ENCODE measurements around the gene SMTNL1. TPM values are rescaled to one million over a fixed set of nuclear protein-coding genes. Genes with fewer than 3 reads are reported as not detected.
"Not testable (repeated sequence)": the region's sequence is repeated elsewhere in the genome, so short reads cannot be mapped to it uniquely, and the experiment has no call there.

The SMTNL1 gene
- polyA plus RNA-seq, 1 donor: 246 TPM

DNA sequence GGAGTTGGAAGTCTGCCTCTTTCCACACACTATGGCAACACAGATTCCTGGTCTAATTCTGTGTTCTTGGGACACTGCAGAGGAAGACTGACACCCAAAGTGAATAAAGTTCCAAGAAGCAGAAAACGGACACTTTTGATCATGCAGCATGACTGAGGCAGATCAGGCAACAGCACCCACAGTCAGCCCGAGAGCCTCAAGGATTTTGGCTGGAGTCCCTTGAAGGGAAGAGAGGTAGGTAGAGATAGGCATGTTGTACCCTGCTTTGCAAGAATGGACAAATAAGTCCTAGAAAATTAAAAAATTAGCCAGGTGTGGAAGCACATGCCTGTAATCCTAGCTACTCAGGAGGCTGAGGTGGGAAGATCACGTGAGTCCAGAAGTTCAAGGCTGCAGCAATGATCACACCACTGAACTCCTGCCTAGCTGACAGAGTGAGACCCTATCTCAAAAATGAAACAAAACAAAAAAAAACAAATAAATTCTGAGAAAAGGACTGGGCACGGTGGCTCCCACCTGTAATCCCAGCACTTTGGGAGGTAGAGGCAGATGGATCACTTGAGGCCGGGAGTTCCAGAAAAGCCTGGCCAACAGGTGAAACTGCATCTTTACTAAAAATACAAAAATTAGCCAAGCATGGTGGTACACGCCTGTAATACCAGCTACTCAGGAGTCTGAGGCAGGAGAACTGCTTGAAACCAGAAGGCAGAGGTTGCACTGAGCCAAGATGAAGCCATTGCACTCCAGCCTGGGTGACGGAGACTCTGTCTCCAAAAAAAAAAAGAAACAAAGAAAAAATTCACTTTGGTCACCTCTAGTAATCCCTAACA lies 28.8 kb upstream of the SMTNL1 start:
- no peak for DNase-seq (ENCODE audit: low read depth)

DNA sequence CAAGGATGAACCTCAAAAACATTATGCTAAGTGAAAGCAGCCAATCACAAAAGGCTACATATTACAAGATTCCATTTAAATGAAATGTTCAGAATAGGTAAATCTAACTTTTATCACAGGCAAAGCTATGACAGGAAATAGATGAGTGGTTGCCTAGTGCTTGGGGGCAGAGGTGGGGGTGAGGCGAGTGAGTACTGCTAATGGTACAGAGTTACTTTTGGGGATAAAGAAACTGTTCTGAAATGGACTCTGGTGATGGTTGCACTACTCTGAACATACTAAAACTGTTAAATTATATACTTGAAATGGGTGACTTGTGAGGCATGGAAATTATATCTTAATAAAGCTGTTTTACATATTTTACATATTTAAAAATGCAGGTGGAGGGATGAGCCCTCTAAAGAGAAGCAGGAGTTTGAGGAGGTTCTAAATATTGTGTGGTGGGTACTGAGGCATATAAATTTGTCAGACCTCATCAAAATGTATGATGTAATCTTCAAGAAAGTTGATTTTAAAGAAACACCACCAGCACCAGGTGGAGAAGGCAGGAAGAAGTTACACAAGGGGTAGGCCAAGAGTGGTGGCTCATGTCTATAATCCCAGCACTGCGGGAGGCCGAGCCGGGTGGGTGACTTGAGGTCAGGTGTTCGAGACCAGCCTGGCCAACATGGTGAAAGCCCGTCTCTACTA lies 25.5 kb upstream of the SMTNL1 start:
- no peak for DNase-seq (ENCODE audit: low read depth)

DNA sequence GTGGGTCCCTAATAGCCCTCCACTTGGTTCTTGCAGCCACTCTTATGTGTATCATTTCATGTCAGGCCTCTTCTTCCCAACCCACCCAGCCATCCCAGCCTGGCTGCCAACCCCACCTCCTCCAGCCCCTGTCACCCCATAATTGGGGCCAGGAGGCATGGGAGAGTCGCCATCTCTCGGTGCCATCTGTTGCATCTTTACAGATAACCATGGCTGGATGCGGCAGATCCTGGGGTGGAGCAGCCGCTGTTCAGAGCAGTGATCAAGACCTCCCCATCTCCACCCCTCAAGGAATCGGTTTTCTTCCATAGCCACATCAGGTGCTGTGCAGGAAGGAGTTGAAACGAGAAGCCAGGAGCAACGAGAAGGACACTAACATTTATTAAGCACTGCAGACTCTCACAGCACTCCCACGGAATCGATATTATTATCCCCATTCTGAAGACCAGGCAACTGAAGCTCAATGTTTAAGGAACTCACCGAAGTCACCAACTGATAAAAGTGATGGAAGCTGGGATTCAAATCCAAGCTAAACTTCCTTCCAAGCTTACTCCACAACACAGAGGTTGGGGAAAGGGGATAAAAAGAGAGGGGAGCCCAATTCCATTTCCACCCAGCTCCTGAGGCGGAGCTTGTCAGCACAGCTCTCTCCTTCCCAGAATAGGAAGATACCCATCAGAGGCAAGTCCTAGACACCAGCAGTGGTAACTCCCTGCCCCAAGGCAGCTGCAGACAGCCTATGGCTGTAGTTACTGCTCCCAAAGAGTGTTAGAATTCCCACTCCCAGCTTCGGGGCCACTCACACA lies 24.5 kb upstream of the SMTNL1 start:
- DNase-seq (ENCODE audit: low read depth): no peak

DNA sequence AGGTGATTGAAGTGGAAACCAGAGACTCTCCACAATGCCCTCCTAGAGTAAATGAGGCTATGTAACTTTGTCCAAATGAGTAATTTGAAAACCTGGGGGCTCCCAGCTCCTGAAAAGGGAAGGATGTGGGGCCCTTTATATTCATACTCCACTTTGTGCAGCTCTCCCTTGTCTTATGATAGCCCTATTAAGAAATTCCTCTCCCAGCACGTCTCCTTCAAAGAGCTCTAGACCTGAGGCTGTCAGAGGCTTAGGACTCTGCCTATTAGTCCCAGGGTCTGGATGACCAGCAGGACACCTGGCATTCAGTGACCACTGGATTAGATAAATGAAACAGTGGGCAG lies 24.0 kb upstream of the SMTNL1 start:
- DNase-seq (ENCODE audit: low read depth): no peak

DNA sequence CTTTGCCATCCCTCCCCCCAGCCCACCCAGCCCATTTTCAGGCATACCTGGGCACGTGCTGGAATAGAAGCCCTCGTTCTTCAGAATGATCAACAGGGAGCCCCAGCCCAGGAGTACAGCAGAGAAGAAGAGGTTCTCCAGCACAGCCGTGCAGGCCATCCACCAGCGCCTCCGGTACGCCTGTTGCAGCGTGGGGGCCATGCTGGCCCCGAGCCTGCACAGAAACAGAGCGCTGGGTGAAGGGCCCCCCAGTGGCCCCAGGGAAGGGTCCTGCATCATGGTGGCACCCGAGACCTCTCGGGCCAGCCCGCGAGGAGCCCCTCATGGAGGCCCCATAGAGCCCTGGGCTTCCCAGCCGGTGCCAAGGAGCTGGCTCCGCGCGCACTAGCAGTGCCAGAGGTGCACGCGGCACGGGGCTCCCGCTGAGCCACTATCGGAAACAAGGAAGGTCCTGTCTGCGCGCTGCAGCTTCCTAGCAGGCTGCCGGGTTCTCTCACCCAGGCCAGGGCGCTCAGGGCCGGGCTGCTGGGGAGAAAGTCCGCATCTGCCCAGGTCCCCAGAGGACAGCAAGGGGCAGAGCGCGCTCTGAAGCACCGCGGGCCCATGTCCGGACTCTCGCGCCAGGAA lies 23.4 kb upstream of the SMTNL1 start:
- no peak for DNase-seq (ENCODE audit: low read depth)

DNA sequence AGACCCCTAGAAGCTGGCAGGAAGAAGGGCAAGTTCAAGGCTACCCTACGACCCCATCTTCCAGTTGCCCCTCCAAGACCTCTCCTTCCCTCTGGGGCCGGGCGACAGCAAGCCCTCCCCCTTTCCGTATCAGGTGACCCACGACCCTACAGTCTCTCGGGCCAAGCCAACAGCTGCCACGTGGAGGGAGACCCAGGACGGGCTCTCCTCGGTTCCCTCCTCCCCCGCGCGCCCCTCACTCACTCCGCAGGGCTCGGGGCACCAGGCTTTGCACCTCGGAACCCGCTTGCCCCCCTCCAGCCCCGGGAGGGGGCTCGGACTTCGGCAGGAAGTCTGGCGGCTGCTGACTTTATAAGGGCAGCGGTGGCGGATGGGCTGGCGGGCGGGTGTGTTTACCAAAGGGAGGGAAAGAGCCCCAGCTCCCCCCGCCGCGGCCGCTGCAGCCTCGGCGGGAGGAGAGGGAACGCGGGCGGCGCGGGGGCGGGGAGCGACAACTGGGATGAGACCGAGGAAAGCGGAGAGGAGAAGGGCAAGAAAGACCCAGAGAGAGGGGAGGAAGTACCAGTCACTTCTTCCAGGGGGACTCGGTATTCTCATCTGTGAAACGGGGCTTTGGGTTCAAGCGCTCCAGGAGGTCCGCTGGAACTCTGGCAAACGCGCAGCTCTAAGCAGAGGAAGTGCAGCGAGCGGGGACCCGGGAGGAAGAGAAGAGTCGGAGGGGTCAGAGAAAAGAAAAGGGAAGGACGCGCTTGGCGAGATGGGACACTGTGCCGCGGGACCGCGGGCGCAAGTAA lies 22.7 kb upstream of the SMTNL1 start:
- DNase-seq (ENCODE audit: low read depth): no peak

DNA sequence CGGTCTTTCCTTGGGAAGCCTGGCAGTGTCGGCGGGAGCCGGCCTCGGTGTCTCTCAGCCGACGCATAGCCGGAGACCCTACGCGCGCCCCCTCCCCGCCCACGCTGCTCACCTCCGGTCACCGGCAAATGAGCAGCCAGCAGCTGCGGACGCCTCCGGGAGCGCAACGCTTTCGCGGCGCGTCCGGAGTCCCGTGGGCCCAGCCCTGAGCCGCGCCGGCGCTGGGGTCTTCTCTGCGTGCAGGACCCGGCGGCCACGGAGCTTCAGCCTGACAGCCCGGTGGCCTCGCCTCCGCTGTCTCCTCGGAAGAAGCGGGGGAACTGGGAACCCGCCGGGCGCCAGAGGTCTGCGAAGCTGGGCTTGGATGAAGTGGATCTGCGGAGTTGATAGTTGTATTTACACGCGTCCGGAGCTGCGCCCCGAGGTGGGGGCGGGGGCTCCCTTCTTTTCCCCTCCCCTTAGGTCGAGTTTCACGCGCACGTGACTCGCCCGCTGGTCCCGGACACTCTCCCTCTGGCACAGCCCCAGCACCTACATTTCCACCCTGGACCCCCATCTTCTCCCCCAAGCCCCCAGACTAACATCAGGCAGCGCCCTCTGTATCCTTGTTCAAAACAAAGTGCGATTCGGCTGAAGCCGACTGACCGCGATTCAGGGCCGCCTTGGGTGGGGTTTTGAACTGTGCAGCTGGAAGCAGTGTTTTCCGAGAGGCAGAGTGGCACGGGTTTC lies 21.9 kb upstream of the SMTNL1 start, which contains the start of gene SLC43A1:
Gene SLC43A1 (minus strand): TSS at position 371 of the 729 bp plus-strand sequence. CDS start 1,591 bp downstream, outside the sequence.
- no peak for DNase-seq (ENCODE audit: low read depth)

DNA sequence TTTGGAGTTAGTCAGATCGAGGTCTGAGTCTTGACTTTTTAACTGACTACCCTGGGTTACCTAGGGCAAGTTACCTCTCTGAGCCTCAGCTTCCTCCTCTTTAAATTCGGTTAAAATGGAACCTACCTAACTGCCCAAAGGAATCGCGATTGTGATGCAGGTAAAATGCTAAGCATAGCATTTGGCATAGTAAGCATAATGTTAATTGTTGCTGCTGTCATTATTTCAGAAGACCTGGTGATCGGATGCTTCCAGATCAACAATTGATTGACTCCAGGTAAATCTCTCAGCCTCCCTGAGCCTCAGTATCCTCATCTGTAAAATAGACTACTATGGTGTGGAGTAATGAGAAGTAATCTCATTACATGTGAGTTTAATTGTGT lies 21.3 kb upstream of the SMTNL1 start:
- no peak for DNase-seq (ENCODE audit: low read depth)

DNA sequence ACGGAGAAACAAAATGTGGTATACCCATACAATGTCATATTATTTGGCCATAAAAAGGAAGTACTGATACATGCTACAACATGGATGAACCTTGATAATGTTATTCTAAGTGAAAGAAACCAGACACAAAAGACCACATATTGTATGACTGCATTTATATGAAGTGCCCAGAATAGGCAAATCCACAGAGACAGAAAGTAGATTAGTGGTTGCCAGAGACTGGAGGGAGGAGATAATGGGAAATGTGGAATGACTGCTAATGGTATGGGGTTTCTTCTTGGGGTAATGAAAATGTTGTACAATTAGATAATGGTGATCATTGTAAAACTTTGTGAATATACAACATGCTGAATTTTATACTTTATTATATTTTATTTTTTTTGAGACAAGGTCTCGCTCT lies 16.3 kb upstream of the SMTNL1 start:
- no peak for DNase-seq (ENCODE audit: low read depth)

DNA sequence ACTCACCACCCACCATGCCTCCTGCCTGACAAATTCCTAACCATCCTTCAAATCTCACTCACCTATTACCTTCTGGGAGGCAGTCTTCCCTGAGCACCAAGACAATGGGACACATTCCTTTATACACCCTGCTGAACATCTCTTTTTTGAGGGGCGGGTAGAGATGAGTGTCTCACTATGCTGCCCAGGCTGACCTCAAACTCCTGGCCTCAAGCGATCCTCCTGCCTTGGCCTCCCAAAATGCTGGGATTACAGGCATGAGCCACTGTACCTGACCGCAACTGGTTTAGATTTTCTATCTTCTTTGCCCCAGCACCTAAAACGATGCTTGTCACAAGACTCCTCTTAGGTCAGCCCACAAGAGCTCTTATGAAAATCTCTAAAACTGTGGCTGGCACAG lies 14.0 kb upstream of the SMTNL1 start:
- no peak for DNase-seq (ENCODE audit: low read depth)

DNA sequence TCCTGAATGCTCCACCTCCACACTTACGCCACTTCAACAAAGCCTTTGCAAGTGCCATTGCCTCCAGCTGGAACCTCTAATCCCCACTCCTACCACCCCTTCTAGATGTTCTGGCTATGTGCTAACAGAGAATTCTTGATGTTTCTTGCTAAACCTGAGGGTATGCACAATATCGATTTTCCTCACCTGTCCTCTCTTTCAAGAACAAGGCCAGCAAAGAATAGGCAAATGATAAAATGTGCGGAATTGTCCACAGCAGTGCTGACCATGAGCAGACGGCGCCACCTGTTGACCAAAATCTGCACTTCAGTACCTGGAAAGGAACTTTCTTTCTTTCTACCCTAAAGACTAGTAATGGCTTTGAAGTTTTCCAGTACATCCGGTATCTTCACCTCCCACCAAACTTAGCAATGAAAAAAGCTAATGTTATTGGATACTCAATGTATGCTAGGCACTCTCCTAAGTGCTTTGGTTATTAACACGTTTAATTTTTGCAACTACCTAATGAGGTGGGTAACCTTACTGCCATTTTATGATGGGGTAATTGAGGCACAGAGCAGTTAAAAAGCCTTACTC lies 10.3 kb upstream of the SMTNL1 start:
- peak; percentile 45 for DNase-seq (ENCODE audit: low read depth)

DNA sequence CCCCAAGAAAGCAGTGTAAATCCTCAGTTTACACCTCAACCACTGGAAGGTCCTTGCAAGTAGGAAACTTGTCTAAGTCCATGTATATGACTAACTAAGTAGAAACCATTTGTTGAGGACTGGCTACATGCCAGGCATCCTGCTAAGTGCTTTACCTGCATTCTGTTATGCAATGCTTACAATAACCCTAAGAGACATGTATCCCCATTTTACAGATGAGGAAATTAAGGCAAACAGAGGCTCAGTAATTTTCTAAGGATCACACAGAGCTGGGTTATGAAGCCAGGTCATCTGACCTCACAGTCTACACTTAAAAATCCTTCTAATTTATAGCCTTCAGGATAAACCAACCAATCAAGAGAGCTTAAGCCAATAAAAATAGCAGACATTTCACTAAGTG lies 8.4 kb upstream of the SMTNL1 start:
- DNase-seq (ENCODE audit: low read depth): no peak

DNA sequence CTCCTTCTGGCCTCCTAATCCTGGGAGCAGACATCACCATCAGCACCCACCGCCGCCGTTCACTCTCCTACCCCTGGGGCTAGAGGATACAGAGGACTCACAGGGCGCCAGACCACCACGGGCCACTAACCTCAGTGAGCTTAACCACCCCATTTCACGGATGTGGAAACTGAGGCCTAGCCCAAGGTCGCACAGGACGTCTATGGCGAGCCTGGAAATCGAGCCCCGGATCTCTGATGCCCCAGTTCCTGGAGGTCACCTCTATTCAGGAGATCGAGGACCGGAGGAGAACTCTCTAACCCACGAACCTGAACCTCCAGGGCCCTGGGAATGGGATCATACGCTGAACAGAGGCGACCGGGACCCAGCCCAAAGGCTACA lies 7.2 kb upstream of the SMTNL1 start:
- no peak for DNase-seq (ENCODE audit: low read depth)

DNA sequence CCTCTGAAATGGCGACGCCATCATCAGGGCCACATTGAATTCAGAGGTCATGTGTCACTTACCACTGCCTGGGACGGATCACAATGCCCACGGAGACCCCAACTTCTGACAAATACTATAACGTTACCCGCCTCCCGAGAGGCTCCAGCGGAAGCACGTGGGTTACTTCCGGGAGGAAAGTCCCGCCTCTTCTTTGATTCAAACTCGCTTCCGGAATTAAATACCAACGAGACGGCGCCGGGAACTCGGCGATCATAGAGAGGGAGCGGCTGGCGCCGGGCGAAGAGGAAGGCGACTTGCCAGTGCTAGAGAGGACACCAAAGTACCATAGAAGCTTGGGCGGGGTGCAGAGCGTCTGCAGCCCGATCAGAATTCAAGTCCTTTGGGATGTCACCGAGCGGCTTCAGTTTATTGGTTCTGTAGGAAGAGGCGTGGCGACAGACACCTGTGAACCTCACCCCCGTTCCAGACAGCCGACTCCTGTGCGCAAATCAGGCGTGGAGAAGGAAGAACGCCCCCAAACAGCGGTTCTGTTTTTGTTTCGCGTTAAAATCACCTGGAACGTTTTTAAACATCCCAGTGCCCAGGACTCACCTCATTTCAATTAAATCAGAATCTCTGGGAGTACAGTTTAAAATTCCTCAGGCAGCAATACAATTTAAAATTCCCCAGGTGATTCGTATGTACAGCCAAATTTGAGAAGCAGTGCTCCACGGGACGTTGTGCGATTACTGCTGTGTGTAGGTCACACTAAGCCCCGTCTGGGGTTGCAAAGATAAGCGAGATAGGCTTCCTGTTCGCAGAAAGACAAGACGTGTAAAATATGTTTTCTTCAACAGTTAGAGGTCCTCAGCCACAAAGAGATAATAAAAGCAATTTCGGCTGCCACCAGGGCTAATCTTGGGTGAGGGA lies 6.5 kb upstream of the SMTNL1 start, which contains the start of gene TIMM10:
Gene TIMM10 (minus strand): TSS at position 159 of the 912 bp plus-strand sequence. CDS start 565 bp downstream, outside the sequence.
- peak; percentile 88 for DNase-seq (ENCODE audit: low read depth)

DNA sequence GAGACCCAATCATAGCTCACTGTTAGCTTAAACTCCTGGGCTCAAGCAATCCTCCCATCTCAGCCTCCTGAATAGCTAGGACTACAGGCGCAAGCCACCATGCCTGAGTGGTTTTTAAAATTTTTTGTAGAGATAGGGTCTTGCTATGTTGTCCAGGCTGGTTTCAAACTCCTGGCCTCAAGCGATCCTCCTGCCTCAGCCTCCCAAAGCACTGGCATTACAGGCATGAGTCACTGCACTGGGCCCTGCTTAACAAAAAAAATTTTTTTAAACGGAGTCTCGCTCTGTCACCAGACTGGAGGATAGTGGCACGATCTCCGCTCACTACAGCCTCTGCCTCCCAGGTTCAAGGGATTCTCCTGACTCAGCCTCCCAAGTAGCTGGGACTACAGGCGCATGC lies 2.9 kb upstream of the SMTNL1 start:
- not testable (repeated sequence) for DNase-seq (ENCODE audit: low read depth)

DNA sequence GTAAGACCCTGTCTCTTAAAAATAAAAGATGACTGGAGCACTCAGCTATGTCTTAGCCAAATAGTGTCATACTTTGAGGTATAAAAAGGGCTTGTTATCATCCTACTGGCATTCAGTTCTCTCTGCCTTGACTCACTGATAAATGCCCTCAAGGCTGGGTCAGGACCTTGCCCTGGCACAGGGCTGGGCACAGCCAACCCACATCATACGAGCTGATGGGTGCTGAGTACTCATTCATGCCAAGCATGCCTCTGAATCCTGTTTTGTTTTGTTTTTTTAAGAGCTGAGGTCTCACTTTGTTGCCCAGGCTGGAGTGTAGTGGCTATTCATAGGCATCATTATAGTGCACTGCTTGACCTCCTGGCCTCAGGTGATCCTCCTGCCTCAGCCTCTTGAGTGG lies 1.9 kb downstream of the SMTNL1 start:
- no peak for DNase-seq (ENCODE audit: low read depth)

DNA sequence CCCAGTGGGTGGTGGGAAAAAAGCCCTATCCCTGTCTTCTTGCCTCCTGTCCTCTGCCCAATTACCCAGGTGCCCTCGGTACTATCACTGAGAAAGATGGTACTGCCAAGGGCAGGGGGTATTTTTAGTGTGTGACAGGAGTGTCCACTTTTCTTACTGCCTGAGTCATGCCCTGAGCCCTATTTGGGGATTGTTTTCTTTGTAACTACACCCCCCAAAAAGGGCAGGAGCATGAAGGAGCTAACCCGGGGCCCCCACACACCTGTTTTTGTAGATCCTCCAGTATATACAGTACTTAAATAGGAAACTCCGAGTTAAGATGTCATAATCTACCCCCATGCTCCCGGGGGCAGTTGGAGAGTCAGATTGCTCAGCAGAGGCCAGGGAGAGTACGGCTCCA lies 3.8 kb downstream of the SMTNL1 start:
- no peak for DNase-seq (ENCODE audit: low read depth)

DNA sequence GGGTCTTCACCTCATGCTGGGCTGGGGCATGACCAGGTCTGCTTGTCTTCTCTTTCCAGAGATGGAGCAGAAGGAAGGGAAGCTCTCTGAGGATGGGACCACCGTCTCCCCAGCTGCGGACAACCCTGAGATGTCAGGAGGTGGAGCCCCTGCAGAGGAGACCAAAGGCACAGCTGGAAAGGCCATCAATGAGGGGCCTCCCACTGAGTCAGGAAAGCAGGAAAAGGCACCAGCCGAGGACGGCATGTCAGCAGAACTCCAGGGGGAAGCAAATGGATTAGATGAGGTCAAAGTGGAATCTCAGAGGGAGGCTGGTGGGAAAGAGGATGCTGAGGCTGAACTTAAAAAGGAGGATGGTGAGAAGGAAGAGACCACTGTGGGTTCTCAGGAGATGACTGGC lies 5.2 kb downstream of the SMTNL1 start:
- no peak for DNase-seq (ENCODE audit: low read depth)

DNA sequence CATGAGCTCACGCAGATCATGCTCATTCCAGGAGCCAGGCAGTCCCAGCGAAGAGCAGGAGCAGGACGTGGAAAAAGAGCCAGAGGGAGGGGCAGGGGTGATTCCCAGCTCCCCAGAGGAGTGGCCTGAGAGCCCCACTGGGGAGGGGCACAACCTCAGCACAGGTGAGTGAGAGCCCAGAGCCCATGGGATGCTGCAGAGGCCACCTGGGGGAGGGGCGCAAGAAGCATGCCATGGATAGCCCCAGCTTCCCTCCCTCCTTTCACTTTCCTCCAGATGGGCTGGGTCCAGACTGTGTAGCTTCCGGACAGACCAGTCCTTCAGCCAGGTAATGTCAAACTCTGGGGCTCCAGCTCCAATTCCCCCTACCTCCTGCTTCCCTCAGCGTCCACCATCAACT lies 6.2 kb downstream of the SMTNL1 start:
- no peak for DNase-seq (ENCODE audit: low read depth)

All from forelimb muscle (tissue), 1 donor.